ENCODE results near the gene PERM1.
"Not testable (repeated sequence)": the region's sequence is repeated elsewhere in the genome, so short reads cannot be mapped to it uniquely, and the experiment has no call there.

PERM1 gene

GRCh38 chr1:1021920-1022259, 40.0 kb upstream of the PERM1 start:
- Histone ChIP-seq H3K9ac (ENCODE audit: low read depth, low read length) (no peak overlapping the region), H3K27ac (ENCODE audit: low read length) (no peak overlapping the region), H3K27me3 (ENCODE audit: insufficient read depth, low read length) (no peaks in the 10 kb centered on the region; the same call in 1 of the 2 replicates), H3K4me1 (ENCODE audit: insufficient read depth, low read length) (peaks cover 25% of the 10 kb centered on the region), H3K36me3 (ENCODE audit: insufficient read depth, low read depth, low read length) (peaks cover 21% of the 10 kb centered on the region; the same call in 1 of the 2 replicates), H3K9me3 (ENCODE audit: insufficient read depth, low read depth, low read length) (no peaks in the 10 kb centered on the region), H3K4me3 (ENCODE audit: low read length) (no peak overlapping the region)

GRCh38 chr1:1021010-1021919, 39.4 kb upstream of the PERM1 start:
- Histone ChIP-seq H3K9me3 (ENCODE audit: insufficient read depth, low read depth, low read length) (no peaks in the 10 kb centered on the region), H3K4me3 (ENCODE audit: low read length) (peak overlapping the region; percentile 66), H3K36me3 (ENCODE audit: insufficient read depth, low read depth, low read length) (peaks cover 21% of the 10 kb centered on the region; the same call in 1 of the 2 replicates), H3K27me3 (ENCODE audit: insufficient read depth, low read length) (no peaks in the 10 kb centered on the region; the same call in 1 of the 2 replicates), H3K4me1 (ENCODE audit: insufficient read depth, low read length) (peaks cover 22% of the 10 kb centered on the region), H3K27ac (ENCODE audit: low read length) (no peak overlapping the region), H3K9ac (ENCODE audit: low read depth, low read length) (peak overlapping the region; percentile 45; the same call in 1 of the 2 replicates)

- Histone ChIP-seq H3K27ac (ENCODE audit: low read length) (no peak overlapping the region), H3K9me3 (ENCODE audit: insufficient read depth, low read depth, low read length) (no peaks in the 10 kb centered on the region), H3K27me3 (ENCODE audit: insufficient read depth, low read length) (no peaks in the 10 kb centered on the region; the same call in 1 of the 2 replicates), H3K36me3 (ENCODE audit: insufficient read depth, low read depth, low read length) (peaks cover 17% of the 10 kb centered on the region; the same call in 1 of the 2 replicates), H3K9ac (ENCODE audit: low read depth, low read length) (peak overlapping the region; percentile 45; the same call in 1 of the 2 replicates), H3K4me3 (ENCODE audit: low read length) (peak overlapping the region; percentile 66; the same call in 1 of the 2 replicates), H3K4me1 (ENCODE audit: insufficient read depth, low read length) (peaks cover 22% of the 10 kb centered on the region)
Measured at GRCh38 chr1:1020415-1021009, 38.6 kb upstream of the PERM1 start.

- Histone ChIP-seq H3K4me1 (ENCODE audit: insufficient read depth, low read length) (peaks cover 17% of the 10 kb centered on the region), H3K27ac (ENCODE audit: low read length) (no peak within 1 kb of the TSS), H3K9ac (ENCODE audit: low read depth, low read length) (peak within 1 kb of the TSS; percentile 45; the same call in 1 of the 2 replicates), H3K4me3 (ENCODE audit: low read length) (peak within 1 kb of the TSS; percentile 66), H3K9me3 (ENCODE audit: insufficient read depth, low read depth, low read length) (no peaks in the 10 kb centered on the region), H3K27me3 (ENCODE audit: insufficient read depth, low read length) (no peaks in the 10 kb centered on the region; the same call in 1 of the 2 replicates), H3K36me3 (ENCODE audit: insufficient read depth, low read depth, low read length) (peaks cover 17% of the 10 kb centered on the region; the same call in 1 of the 2 replicates)
Measured at GRCh38 chr1:1020000-1020404, 38.1 kb upstream of the PERM1 start, which contains the start of gene AGRN. AGRN (plus strand) TSS chr1:1020120; CDS start chr1:1020173, 53 bp downstream.

GRCh38 chr1:1019122-1019999, 37.5 kb upstream of the PERM1 start:
- Histone ChIP-seq H3K4me3 (ENCODE audit: low read length) (no peak overlapping the region), H3K27ac (ENCODE audit: low read length) (no peak overlapping the region), H3K27me3 (ENCODE audit: insufficient read depth, low read length) (peaks cover 2% of the 10 kb centered on the region; the same call in 1 of the 2 replicates), H3K9ac (ENCODE audit: low read depth, low read length) (no peak overlapping the region), H3K9me3 (ENCODE audit: insufficient read depth, low read depth, low read length) (no peaks in the 10 kb centered on the region), H3K4me1 (ENCODE audit: insufficient read depth, low read length) (peaks cover 16% of the 10 kb centered on the region), H3K36me3 (ENCODE audit: insufficient read depth, low read depth, low read length) (peaks cover 17% of the 10 kb centered on the region; the same call in 1 of the 2 replicates)

GRCh38 chr1:1018321-1018685, 36.4 kb upstream of the PERM1 start:
- H3K9me3 ChIP-seq (ENCODE audit: insufficient read depth, low read depth, low read length); H3K27ac ChIP-seq (ENCODE audit: low read length); H3K9ac ChIP-seq (ENCODE audit: low read depth, low read length); H3K4me3 ChIP-seq (ENCODE audit: low read length): not testable (repeated sequence)
- Histone ChIP-seq H3K4me1 (ENCODE audit: insufficient read depth, low read length) (peaks cover 14% of the 10 kb centered on the region; the same call in 1 of the 2 replicates), H3K36me3 (ENCODE audit: insufficient read depth, low read depth, low read length) (peaks cover 14% of the 10 kb centered on the region; the same call in 1 of the 2 replicates), H3K27me3 (ENCODE audit: insufficient read depth, low read length) (peaks cover 13% of the 10 kb centered on the region; the same call in 1 of the 2 replicates)

- not testable (repeated sequence) for H3K4me3 ChIP-seq (ENCODE audit: low read length); H3K9ac ChIP-seq (ENCODE audit: low read depth, low read length); H3K27ac ChIP-seq (ENCODE audit: low read length); H3K36me3 ChIP-seq (ENCODE audit: insufficient read depth, low read depth, low read length); H3K9me3 ChIP-seq (ENCODE audit: insufficient read depth, low read depth, low read length)
- peaks cover 14% of the 10 kb centered on the region; the same call in 1 of the 2 replicates for H3K4me1 ChIP-seq (ENCODE audit: insufficient read depth, low read length)
- peaks cover 13% of the 10 kb centered on the region; the same call in 1 of the 2 replicates for H3K27me3 ChIP-seq (ENCODE audit: insufficient read depth, low read length)
Measured at GRCh38 chr1:1017397-1018320, 35.8 kb upstream of the PERM1 start.

GRCh38 chr1:1014799-1015681, 33.1 kb upstream of the PERM1 start:
- H3K27me3 ChIP-seq (ENCODE audit: insufficient read depth, low read length), result peaks cover 13% of the 10 kb centered on the region; the same call in 1 of the 2 replicates
- H3K4me3 ChIP-seq (ENCODE audit: low read length), result peak overlapping the region; percentile 57; the same call in 1 of the 2 replicates
- no peaks in the 10 kb centered on the region for H3K9me3 ChIP-seq (ENCODE audit: insufficient read depth, low read depth, low read length)
- H3K4me1 ChIP-seq (ENCODE audit: insufficient read depth, low read length), result peaks cover 9% of the 10 kb centered on the region; the same call in 1 of the 2 replicates
- peak overlapping the region; percentile 41; the same call in 1 of the 2 replicates for H3K9ac ChIP-seq (ENCODE audit: low read depth, low read length)
- H3K36me3 ChIP-seq (ENCODE audit: insufficient read depth, low read depth, low read length), result no peaks in the 10 kb centered on the region
- no peak overlapping the region for H3K27ac ChIP-seq (ENCODE audit: low read length)

GRCh38 chr1:1013922-1014648, 32.2 kb upstream of the PERM1 start:
- H3K4me1 ChIP-seq (ENCODE audit: insufficient read depth, low read length), result peaks cover 9% of the 10 kb centered on the region; the same call in 1 of the 2 replicates
- peaks cover 13% of the 10 kb centered on the region; the same call in 1 of the 2 replicates for H3K27me3 ChIP-seq (ENCODE audit: insufficient read depth, low read length)
- H3K9ac ChIP-seq (ENCODE audit: low read depth, low read length), result peak overlapping the region; percentile 85; the same call in 1 of the 2 replicates
- no peaks in the 10 kb centered on the region for H3K36me3 ChIP-seq (ENCODE audit: insufficient read depth, low read depth, low read length)
- H3K4me3 ChIP-seq (ENCODE audit: low read length), result peak overlapping the region; percentile 57
- H3K9me3 ChIP-seq (ENCODE audit: insufficient read depth, low read depth, low read length), result no peaks in the 10 kb centered on the region
- no peak overlapping the region for H3K27ac ChIP-seq (ENCODE audit: low read length)
